ENCODE results near the gene FERD3L.

DNA sequence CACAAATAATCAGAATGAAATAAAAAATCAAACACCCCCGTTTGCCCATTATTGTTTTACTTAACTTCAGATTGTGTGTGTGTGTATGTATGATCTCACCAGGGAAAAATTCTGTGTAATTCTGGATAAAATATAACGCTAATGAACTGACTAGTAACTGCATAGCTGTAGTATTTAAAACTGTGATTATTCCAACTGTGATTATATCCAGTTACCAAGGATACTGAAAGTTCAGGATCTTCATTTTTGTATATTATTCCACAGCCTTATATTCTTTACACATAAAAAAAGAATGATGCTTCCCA, 30.7 kb downstream of the FERD3L start:
- no peak for TF ChIP-seq POLR2A (IDR thresholded peaks at IDR 0.05)
- TF ChIP-seq, protein P1, sequence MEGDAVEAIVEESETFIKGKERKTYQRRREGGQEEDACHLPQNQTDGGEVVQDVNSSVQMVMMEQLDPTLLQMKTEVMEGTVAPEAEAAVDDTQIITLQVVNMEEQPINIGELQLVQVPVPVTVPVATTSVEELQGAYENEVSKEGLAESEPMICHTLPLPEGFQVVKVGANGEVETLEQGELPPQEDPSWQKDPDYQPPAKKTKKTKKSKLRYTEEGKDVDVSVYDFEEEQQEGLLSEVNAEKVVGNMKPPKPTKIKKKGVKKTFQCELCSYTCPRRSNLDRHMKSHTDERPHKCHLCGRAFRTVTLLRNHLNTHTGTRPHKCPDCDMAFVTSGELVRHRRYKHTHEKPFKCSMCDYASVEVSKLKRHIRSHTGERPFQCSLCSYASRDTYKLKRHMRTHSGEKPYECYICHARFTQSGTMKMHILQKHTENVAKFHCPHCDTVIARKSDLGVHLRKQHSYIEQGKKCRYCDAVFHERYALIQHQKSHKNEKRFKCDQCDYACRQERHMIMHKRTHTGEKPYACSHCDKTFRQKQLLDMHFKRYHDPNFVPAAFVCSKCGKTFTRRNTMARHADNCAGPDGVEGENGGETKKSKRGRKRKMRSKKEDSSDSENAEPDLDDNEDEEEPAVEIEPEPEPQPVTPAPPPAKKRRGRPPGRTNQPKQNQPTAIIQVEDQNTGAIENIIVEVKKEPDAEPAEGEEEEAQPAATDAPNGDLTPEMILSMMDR (IDR thresholded peaks at IDR 0.05): no peak

Measured in ovary (tissue), 3 donors.